ENCODE data around the gene MACO1.
"Not testable (repeated sequence)": the region's sequence is repeated elsewhere in the genome, so short reads cannot be mapped to it uniquely, and the experiment has no call there.

MACO1 gene

GRCh38 chr1:25458541-25459298 lies 28.0 kb downstream of the MACO1 start:
- no peak for DNase-seq

GRCh38 chr1:25460020-25460419 lies 29.3 kb downstream of the MACO1 start:
- no peak for DNase-seq

GRCh38 chr1:25460816-25461215 lies 30.1 kb downstream of the MACO1 start:
- not testable (repeated sequence) for DNase-seq

- no peak for DNase-seq
These were observed 31.2 kb downstream of the MACO1 start for GRCh38 chr1:25461849-25462248.

GRCh38 chr1:25462732-25463131 lies 32.0 kb downstream of the MACO1 start:
- no peak for DNase-seq

- DNase-seq, result no peak
These were observed 36.5 kb downstream of the MACO1 start for GRCh38 chr1:25467193-25467592.

GRCh38 chr1:25467616-25468015 lies 36.9 kb downstream of the MACO1 start:
- no peak for DNase-seq

GRCh38 chr1:25468033-25468432 lies 37.3 kb downstream of the MACO1 start:
- no peak for DNase-seq

- DNase-seq, result no peak
These were observed 38.5 kb downstream of the MACO1 start for GRCh38 chr1:25469177-25469576.

GRCh38 chr1:25472471-25472870 lies 41.8 kb downstream of the MACO1 start:
- DNase-seq, result no peak

- no peak for DNase-seq
These were observed 43.0 kb downstream of the MACO1 start for GRCh38 chr1:25473653-25474225.

- DNase-seq, result no peak
These were observed 43.8 kb downstream of the MACO1 start for GRCh38 chr1:25474439-25475047.

- no peak for DNase-seq
These were observed 45.7 kb downstream of the MACO1 start for GRCh38 chr1:25476186-25477097.

- no peak for DNase-seq
These were observed 46.8 kb downstream of the MACO1 start for GRCh38 chr1:25477448-25478034.

GRCh38 chr1:25478633-25479032 lies 47.9 kb downstream of the MACO1 start:
- no peak for DNase-seq

- DNase-seq, result no peak
These were observed 50.9 kb downstream of the MACO1 start for GRCh38 chr1:25481625-25482024.

- no peak for DNase-seq
These were observed 51.5 kb downstream of the MACO1 start for GRCh38 chr1:25482211-25482610.

- no peak for DNase-seq
These were observed 53.4 kb downstream of the MACO1 start for GRCh38 chr1:25484096-25484495.

GRCh38 chr1:25484533-25484932 lies 53.8 kb downstream of the MACO1 start:
- no peak for DNase-seq

- no peak for DNase-seq
These were observed 55.1 kb downstream of the MACO1 start for GRCh38 chr1:25485536-25486411.

- DNase-seq, result no peak
These were observed 55.9 kb downstream of the MACO1 start for GRCh38 chr1:25486602-25487001.

- DNase-seq, result no peak
These were observed 56.9 kb downstream of the MACO1 start for GRCh38 chr1:25487628-25488027.

All from GOT3 (cell line).